Hepatocyte (in vitro differentiated cells): ENCODE results near the gene LRRTM3. TPM values are rescaled to one million over a fixed set of nuclear protein-coding genes. Genes with fewer than 3 reads are reported as not detected.

Experiments
- DNase-seq: peaks from one replicate; pipeline ENCODE4 v3.0.0-alpha.2; 2016; ENCODE audit warnings: low spot score
- H2AFZ ChIP-seq: fragments of 200-600 bp; sonication (generic); 2 replicates; pipeline ENCODE4 v1.6.0; 2016; ENCODE audit warnings: antibody characterized with exemption, mild to moderate bottlenecking
- H3K27ac ChIP-seq: fragments of 200-600 bp; sonication (generic); 2 replicates; pipeline ENCODE4 v1.5.1; 2016; ENCODE audit warnings: mild to moderate bottlenecking
- H3K27me3 ChIP-seq: fragments of 200-600 bp; sonication (generic); 2 replicates; pipeline ENCODE4 v1.6.1; 2016
- H3K36me3 ChIP-seq: fragments of 200-600 bp; sonication (generic); replicated peaks from 2 replicates; pipeline ENCODE4 v1.5.1; 2016; ENCODE audit warnings: low read depth; ENCODE audit not compliant: insufficient read depth
- H3K4me1 ChIP-seq: fragments of 200-600 bp; sonication (generic); 2 replicates; pipeline ENCODE4 v1.5.1; 2016; ENCODE audit warnings: mild to moderate bottlenecking, moderate library complexity; ENCODE audit not compliant: insufficient read depth
- H3K4me2 ChIP-seq: fragments of 200-600 bp; sonication (generic); 2 replicates; pipeline ENCODE4 v1.6.0; 2016
- H3K4me3 ChIP-seq: fragments of 200-600 bp; sonication (generic); 2 replicates; pipeline ENCODE4 v1.5.1; 2016; ENCODE audit warnings: mild to moderate bottlenecking
- H3K79me2 ChIP-seq: fragments of 200-600 bp; sonication (generic); 2 replicates; pipeline ENCODE4 v1.6.0; 2017; ENCODE audit warnings: mild to moderate bottlenecking
- H3K9me2 ChIP-seq: fragments of 200-600 bp; sonication (generic); replicated peaks from 2 replicates; pipeline ENCODE4 v1.6.0; 2017; ENCODE audit warnings: mild to moderate bottlenecking; ENCODE audit not compliant: insufficient read depth
- H3K9me3 ChIP-seq: fragments of 200-600 bp; sonication (generic); 2 replicates; pipeline ENCODE4 v1.5.1; 2016; ENCODE audit warnings: low read depth, mild to moderate bottlenecking
- H4K20me1 ChIP-seq: fragments of 200-600 bp; sonication (generic); 2 replicates; pipeline ENCODE4 v1.6.0; 2016; ENCODE audit warnings: mild to moderate bottlenecking; ENCODE audit not compliant: insufficient read depth, poor library complexity, severe bottlenecking
- EZH2 ChIP-seq: fragments of 200-600 bp; sonication (generic); IDR thresholded peaks from 2 replicates; pipeline ENCODE4 v1.6.1; 2016; ENCODE audit warnings: antibody characterized with exemption, mild to moderate bottlenecking, borderline replicate concordance
- EZH2phosphoT487 ChIP-seq: fragments of 200-600 bp; sonication (generic); IDR thresholded peaks from one replicate; pipeline ENCODE4 v1.6.1; 2018; ENCODE audit warnings: antibody characterized with exemption, mild to moderate bottlenecking, low read depth, moderate library complexity; ENCODE audit not compliant: unreplicated experiment, severe bottlenecking
- WGBS: methylation state at CpG from one replicate; pipeline ENCODE4 v1.1.6; 2016; ENCODE audit warnings: low lambda C conversion rate; ENCODE audit errors: missing lambda C conversion rate; 5-methylcytosine and 5-hydroxymethylcytosine counted together
- polyA plus RNA-seq: library from polyadenylated mRNA; unstranded; fragments of >200 nt; fragmentation: Nextera tagmentation; extraction: Ambion mirVana; gene quantifications from 2 replicates; pipeline ENCODE4 v1.2.1, GENCODE V29; 2016
- total RNA-seq: library from RNA; depleted of rRNA; stranded (reverse); fragments of >200 nt; gene quantifications from 2 replicates; pipeline ENCODE4 v1.2.3, GENCODE V29; 2014
- TF ChIP-seq, protein P1 (sequence below): fragments of 200-600 bp; sonication (generic); IDR thresholded peaks from 2 replicates; pipeline ENCODE4 v1.5.1; 2016; ENCODE audit warnings: antibody characterized with exemption, mild to moderate bottlenecking; ENCODE audit not compliant: poor library complexity

LRRTM3 gene
- total and polyA plus RNA-seq, 2 experiments from 2014 or later, result 0.68 to 0.77 TPM

- TF ChIP-seq, protein P1, sequence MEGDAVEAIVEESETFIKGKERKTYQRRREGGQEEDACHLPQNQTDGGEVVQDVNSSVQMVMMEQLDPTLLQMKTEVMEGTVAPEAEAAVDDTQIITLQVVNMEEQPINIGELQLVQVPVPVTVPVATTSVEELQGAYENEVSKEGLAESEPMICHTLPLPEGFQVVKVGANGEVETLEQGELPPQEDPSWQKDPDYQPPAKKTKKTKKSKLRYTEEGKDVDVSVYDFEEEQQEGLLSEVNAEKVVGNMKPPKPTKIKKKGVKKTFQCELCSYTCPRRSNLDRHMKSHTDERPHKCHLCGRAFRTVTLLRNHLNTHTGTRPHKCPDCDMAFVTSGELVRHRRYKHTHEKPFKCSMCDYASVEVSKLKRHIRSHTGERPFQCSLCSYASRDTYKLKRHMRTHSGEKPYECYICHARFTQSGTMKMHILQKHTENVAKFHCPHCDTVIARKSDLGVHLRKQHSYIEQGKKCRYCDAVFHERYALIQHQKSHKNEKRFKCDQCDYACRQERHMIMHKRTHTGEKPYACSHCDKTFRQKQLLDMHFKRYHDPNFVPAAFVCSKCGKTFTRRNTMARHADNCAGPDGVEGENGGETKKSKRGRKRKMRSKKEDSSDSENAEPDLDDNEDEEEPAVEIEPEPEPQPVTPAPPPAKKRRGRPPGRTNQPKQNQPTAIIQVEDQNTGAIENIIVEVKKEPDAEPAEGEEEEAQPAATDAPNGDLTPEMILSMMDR, result no peak
- TF ChIP-seq EZH2phosphoT487, result no peak
- no peak for TF ChIP-seq EZH2
- WGBS, result 92% methylated on average over 2 of the region's 2 CpGs
- Histone ChIP-seq H3K4me3 (no peak overlapping the region), H2AFZ (no peak overlapping the region), H3K79me2 (no peaks in the 10 kb centered on the region), H3K36me3 (no peaks in the 10 kb centered on the region), H3K9me2 (no peaks in the 10 kb centered on the region), H3K4me1 (no peaks in the 10 kb centered on the region), H4K20me1 (no peaks in the 10 kb centered on the region), H3K4me2 (no peak overlapping the region), H3K27me3 (no peaks in the 10 kb centered on the region), H3K27ac (no peak overlapping the region), H3K9me3 (no peaks in the 10 kb centered on the region)
- no peak for DNase-seq
These were observed 45.0 kb upstream of the LRRTM3 start for GRCh38 chr10:66880826-66881225.

- Histone ChIP-seq H3K27ac (no peak overlapping the region), H3K4me3 (no peak overlapping the region), H3K4me2 (no peak overlapping the region), H3K36me3 (no peaks in the 10 kb centered on the region), H3K79me2 (no peaks in the 10 kb centered on the region), H3K9me2 (no peaks in the 10 kb centered on the region), H3K27me3 (no peaks in the 10 kb centered on the region), H3K4me1 (no peaks in the 10 kb centered on the region), H2AFZ (no peak overlapping the region), H3K9me3 (no peaks in the 10 kb centered on the region), H4K20me1 (no peaks in the 10 kb centered on the region)
- TF ChIP-seq EZH2 (no peak), EZH2phosphoT487 (no peak)
- TF ChIP-seq, protein P1, result no peak
- no peak for DNase-seq
- 93% methylated on average over 3 of the region's 3 CpGs for WGBS
These were observed 44.0 kb upstream of the LRRTM3 start for GRCh38 chr10:66881814-66882213.

DNA sequence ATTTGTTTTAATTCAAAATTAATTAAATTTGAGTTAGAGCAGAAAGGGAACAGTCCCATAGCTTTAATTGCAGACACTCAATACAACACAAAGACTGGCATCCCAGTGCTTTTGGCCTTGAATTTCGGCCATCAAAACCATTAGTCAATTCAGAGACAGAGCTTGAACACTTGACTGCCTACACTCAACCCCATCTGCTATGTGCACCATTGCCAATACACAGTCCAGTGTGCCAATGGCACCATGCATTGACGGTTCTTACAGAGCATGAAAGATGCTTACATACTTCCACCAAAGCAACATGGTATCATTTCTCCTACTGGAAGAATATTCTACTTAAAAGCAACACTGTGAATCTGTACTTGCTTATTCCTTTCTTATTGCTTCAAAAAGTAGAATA is 43.6 kb upstream of the LRRTM3 start:
- no peaks in the 10 kb centered on the region for H3K4me1 ChIP-seq
- TF ChIP-seq EZH2, result no peak
- no peak for TF ChIP-seq EZH2phosphoT487
- TF ChIP-seq, protein P1, result no peak
- WGBS, result 90% methylated on average over 2 of the region's 2 CpGs
- no peak overlapping the region for H2AFZ ChIP-seq
- H3K27me3 ChIP-seq, result no peaks in the 10 kb centered on the region
- H4K20me1 ChIP-seq, result no peaks in the 10 kb centered on the region
- H3K79me2 ChIP-seq, result no peaks in the 10 kb centered on the region
- no peaks in the 10 kb centered on the region for H3K9me2 ChIP-seq
- no peak overlapping the region for H3K4me3 ChIP-seq
- no peak for DNase-seq
- no peaks in the 10 kb centered on the region for H3K9me3 ChIP-seq
- no peak overlapping the region for H3K4me2 ChIP-seq
- no peaks in the 10 kb centered on the region for H3K36me3 ChIP-seq
- no peak overlapping the region for H3K27ac ChIP-seq

DNA sequence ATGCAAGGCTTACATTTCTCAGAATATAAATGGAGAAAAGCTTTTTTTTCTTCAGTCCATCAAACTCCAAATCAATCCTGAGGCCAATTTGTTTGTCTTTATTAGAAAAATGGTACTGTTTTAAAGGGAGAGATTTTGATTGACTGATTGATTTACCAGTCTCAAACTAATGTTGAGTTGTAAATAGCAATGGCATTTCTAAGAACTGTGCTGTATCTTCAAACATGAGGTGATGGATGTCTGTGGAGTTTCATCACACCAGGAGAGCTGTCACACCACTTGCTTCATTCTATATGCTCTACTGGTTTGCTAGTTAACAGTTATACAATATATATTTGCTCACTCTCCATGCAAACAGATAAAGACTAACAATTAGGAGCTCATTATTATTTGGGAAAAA is 39.0 kb upstream of the LRRTM3 start:
- H3K9me2 ChIP-seq, result no peaks in the 10 kb centered on the region
- H3K4me2 ChIP-seq, result no peak overlapping the region
- H3K27ac ChIP-seq, result no peak overlapping the region
- no peaks in the 10 kb centered on the region for H4K20me1 ChIP-seq
- no peak for DNase-seq
- H3K9me3 ChIP-seq, result no peaks in the 10 kb centered on the region
- H3K36me3 ChIP-seq, result no peaks in the 10 kb centered on the region
- H3K79me2 ChIP-seq, result no peaks in the 10 kb centered on the region
- H2AFZ ChIP-seq, result no peak overlapping the region
- H3K27me3 ChIP-seq, result no peaks in the 10 kb centered on the region
- TF ChIP-seq EZH2 (no peak), EZH2phosphoT487 (no peak)
- TF ChIP-seq, protein P1, result no peak
- no peak overlapping the region for H3K4me3 ChIP-seq
- no peaks in the 10 kb centered on the region for H3K4me1 ChIP-seq
